Adrenal gland (tissue), 12 donors: ENCODE measurements around the gene PUM2. TPM values are rescaled to one million over a fixed set of nuclear protein-coding genes. Genes with fewer than 3 reads are reported as not detected.

Experiments used
- DNase-seq, 7 donors: peaks; one replicate each; pipeline ENCODE4 v3.0.0-alpha.2; 2019 to 2020
- H3K27ac ChIP-seq, 5 donors: fragments of 200-600 bp; sonication (generic) in 4 of 5; 1 replicate in 3 of 5; 2 replicates in 2 of 5; pipeline versions ENCODE4 v1.5.1 to v1.8.0; 2016 to 2020; ENCODE audit warnings: mild to moderate bottlenecking in 1 of 5
- H3K27me3 ChIP-seq: fragments of 200-600 bp; 2 replicates; pipeline ENCODE4 v1.8.0; 2021
- H3K36me3 ChIP-seq, 2 donors: fragments of 200-600 bp; replicated peaks in 1 of 2; 1 replicate in 1 of 2; 2 replicates in 1 of 2; pipeline versions ENCODE4 v1.5.1 to v1.8.0; 2018 to 2022
- H3K4me1 ChIP-seq, 2 donors: fragments of 200-600 bp; replicated peaks in 1 of 2; 1 replicate in 1 of 2; 2 replicates in 1 of 2; pipeline versions ENCODE4 v1.5.1 to v1.8.0; 2018 to 2021
- H3K4me3 ChIP-seq, 4 donors: fragments of 200-600 bp; sonication (generic) in 3 of 4; one replicate each; pipeline ENCODE4 v1.5.1; 2016 to 2018
- H3K9me3 ChIP-seq, 3 donors: fragments of 200-600 bp; sonication (generic) in 1 of 3; replicated peaks in 1 of 3; 1 replicate in 2 of 3; 2 replicates in 1 of 3; pipeline versions ENCODE4 v1.5.1 to v1.8.0; 2016 to 2021
- CTCF ChIP-seq, 6 experiments: fragments of 450-650 bp in 4 of 6; fragments of 200-600 bp in 2 of 6; sonication (generic) in 1 of 6; IDR thresholded peaks; 1 replicate in 5 of 6; 2 replicates in 1 of 6; pipeline versions ENCODE4 v1.5.1 to v1.8.0; 2016 to 2021; ENCODE audit warnings: antibody characterized with exemption in 6 of 6, mild to moderate bottlenecking in 2 of 6, moderate library complexity in 1 of 6
- POLR2A ChIP-seq, 2 donors: fragments of 450-650 bp; IDR thresholded peaks; one replicate each; pipeline ENCODE4 v1.6.1; 2017; ENCODE audit warnings: antibody characterized with exemption in 2 of 2, mild to moderate bottlenecking in 2 of 2, moderate library complexity in 1 of 2
- WGBS, 4 donors: extraction: QIAGEN DNeasy Blood & Tissue Kit in 2 of 4; methylation state at CpG; one replicate each; pipeline versions ENCODE4 v1.1.5 to v1.1.7; 2013 to 2017; 5-methylcytosine and 5-hydroxymethylcytosine counted together
- intact Hi-C, 2 donors: fragments of 100-400 bp; cut with DNase I; formaldehyde crosslinking; loops; one replicate each; pipeline versions ENCODE4 v1.14.1 to v1.15.0; 2022 to 2023
- polyA plus RNA-seq, 3 donors: library from polyadenylated mRNA; stranded (reverse); fragments of 200-250 nt in 2 of 3; fragments of 350-450 nt in 1 of 3; fragmentation: Illumina TruSeq in 1 of 3; extraction: RNeasy Lipid Tissue Mini Kit (QIAGEN cat#74804) in 1 of 3; gene quantifications; one replicate each; pipeline ENCODE4 v1.2.3, GENCODE V29; 2013 to 2014
- total RNA-seq, 9 donors: library from RNA; depleted of rRNA in 4 of 9; stranded (reverse); fragments of >200 nt in 4 of 9; fragments of 120-200 nt in 1 of 9; fragmentation: NEBNext Ultra II Directional in 1 of 9; extraction: Animal tissue kit (Norgen Biotek cat#: 25700) in 1 of 9; gene quantifications; one replicate each; pipeline versions ENCODE4 v1.1.0 to v1.2.4, GENCODE V29; 2013 to 2023
- donor health status: healthy with polysubstance abuse.
- donor health status: Bipolar disorder and iron deficiency.
- donor health status: DM: yes; HTN: yes; CAD: no.
- donor health status: DM: no; HTN: no; CAD: no.
- donor health status: DM: no; HTN: no; CAD: no.
- donor health status: DM: yes; HTN: yes; CAD: no.

The PUM2 gene
- total and polyA plus RNA-seq, 12 donors: 25.5 to 105 (median 53.3) TPM

GRCh38 chr2:20348542-20348941, 2.1 kb downstream of the PUM2 start:
- DNase-seq: no peak
- H3K9me3 ChIP-seq: no peaks in the 10 kb centered on the region
- intact Hi-C loops: no loop called here
- no peaks in the 10 kb centered on the region for H3K27me3 ChIP-seq
- H3K4me1 ChIP-seq: peaks cover 26 to 55% of the 10 kb centered on the region in 2 donors
- TF ChIP-seq POLR2A (IDR thresholded peaks at IDR 0.05) (no peak), CTCF (IDR thresholded peaks at IDR 0.05) (no peak)
- 75 to 84% (median 82%) methylated on average over 17 of the region's 17 CpGs for WGBS, 4 donors
- H3K36me3 ChIP-seq: no peaks in the 10 kb centered on the region
- H3K4me3 ChIP-seq: peak overlapping the region in 1 of 4 donors; percentile 94
- H3K27ac ChIP-seq: no peak overlapping the region

- Histone ChIP-seq H3K27ac (no peak overlapping the region), H3K27me3 (no peaks in the 10 kb centered on the region), H3K4me3 (no peak overlapping the region), H3K9me3 (no peaks in the 10 kb centered on the region), H3K36me3 (no peaks in the 10 kb centered on the region), H3K4me1 (peaks cover 24 to 60% of the 10 kb centered on the region in 2 donors)
- intact Hi-C loops: no loop called here
- no peak for DNase-seq
- TF ChIP-seq POLR2A (IDR thresholded peaks at IDR 0.05) (no peak), CTCF (IDR thresholded peaks at IDR 0.05) (no peak)
- WGBS, 4 donors: 75 to 85% (median 82%) methylated on average over 5 of the region's 5 CpGs
Observed at GRCh38 chr2:20346565-20347381, 3.9 kb downstream of the PUM2 start.

DNA sequence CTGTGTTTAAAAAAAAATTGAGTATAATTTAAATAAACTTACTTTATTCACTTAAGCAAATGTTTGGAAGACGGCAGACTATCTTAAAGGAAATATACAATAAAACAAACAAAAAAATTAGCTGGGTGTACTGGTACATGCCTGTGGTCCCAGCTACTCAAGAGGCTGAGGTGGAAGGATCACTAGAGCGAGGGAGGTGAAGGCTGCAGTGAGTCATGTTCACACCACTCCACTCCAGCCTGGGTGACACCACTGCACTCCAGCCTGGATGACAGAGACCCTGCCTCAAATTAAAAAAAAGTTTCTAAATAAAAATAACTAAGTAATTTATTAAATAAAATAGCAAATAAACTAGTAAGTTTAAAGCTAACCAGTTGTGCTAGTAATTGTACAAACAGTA, 7.5 kb downstream of the PUM2 start:
- Histone ChIP-seq H3K9me3 (no peaks in the 10 kb centered on the region), H3K27ac (no peak overlapping the region), H3K4me1 (peaks cover 4 to 65% of the 10 kb centered on the region in 2 donors), H3K27me3 (no peaks in the 10 kb centered on the region), H3K4me3 (no peak overlapping the region), H3K36me3 (no peaks in the 10 kb centered on the region)
- 66 to 81% (median 71%) methylated on average over 2 of the region's 2 CpGs for WGBS, 4 donors
- intact Hi-C loops: no loop called here
- DNase-seq: no peak
- no peak for TF ChIP-seq CTCF (IDR thresholded peaks at IDR 0.05)
- no peak for TF ChIP-seq POLR2A (IDR thresholded peaks at IDR 0.05)

DNA sequence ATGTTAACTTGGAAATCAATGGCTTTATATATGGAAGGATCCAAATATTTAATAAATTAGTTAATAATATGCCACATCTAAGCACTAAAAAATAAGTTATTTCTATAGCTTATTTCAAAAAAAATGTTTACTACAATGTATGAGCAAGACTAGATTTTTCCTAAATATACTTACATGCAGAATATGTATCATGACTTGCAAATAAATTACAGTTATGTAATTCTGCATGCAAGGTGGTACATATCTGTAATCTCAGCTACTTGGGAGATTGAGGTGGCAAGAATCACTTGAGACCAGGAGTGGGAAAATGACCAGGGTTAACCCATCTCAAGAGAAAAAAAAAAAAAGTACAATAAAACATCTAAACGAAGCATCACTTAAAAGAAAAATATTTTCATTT, 11.6 kb downstream of the PUM2 start:
- TF ChIP-seq CTCF (IDR thresholded peaks at IDR 0.05) (no peak), POLR2A (IDR thresholded peaks at IDR 0.05) (no peak)
- Histone ChIP-seq H3K36me3 (no peaks in the 10 kb centered on the region), H3K4me1 (peaks cover 24 to 75% of the 10 kb centered on the region in 2 donors), H3K4me3 (no peak overlapping the region), H3K27ac (no peak overlapping the region), H3K27me3 (no peaks in the 10 kb centered on the region), H3K9me3 (no peaks in the 10 kb centered on the region)
- DNase-seq: no peak
- WGBS, 4 donors: 51 to 63% (median 53%) methylated on average over 1 of the region's 1 CpG
- intact Hi-C loops: no loop called here
